ENCODE measurements around the gene ASCL1. TPM values are rescaled to one million over a fixed set of nuclear protein-coding genes. Genes with fewer than 3 reads are reported as not detected.

Gene ASCL1
- total RNA-seq, 1 experiment from 2014 or later = not detected

- H3K27me3 Mint-ChIP-seq (ENCODE audit: insufficient read depth, unreplicated experiment) = peaks cover 2% of the 10 kb centered on the region
- no peaks in the 10 kb centered on the region for H3K36me3 ChIP-seq (ENCODE audit: control insufficient read depth, insufficient read depth, low read length)
- H3K27ac Mint-ChIP-seq (ENCODE audit: unreplicated experiment) = no peak overlapping the region
- no peaks in the 10 kb centered on the region for H3K27me3 ChIP-seq (replicated peaks; ENCODE audit: control insufficient read depth, insufficient read depth, low read length)
- no peak overlapping the region for H3K4me3 ChIP-seq (ENCODE audit: low read depth, low read length)
- BruUV-seq (replicated peaks) = no TSS peak
- H3K4me3 Mint-ChIP-seq (ENCODE audit: unreplicated experiment) = no peak overlapping the region
- POLR2A ChIA-PET = no interaction called here
- H3K4me1 Mint-ChIP-seq (ENCODE audit: low read depth, unreplicated experiment) = no peaks in the 10 kb centered on the region
- TF ChIP-seq, protein P1, sequence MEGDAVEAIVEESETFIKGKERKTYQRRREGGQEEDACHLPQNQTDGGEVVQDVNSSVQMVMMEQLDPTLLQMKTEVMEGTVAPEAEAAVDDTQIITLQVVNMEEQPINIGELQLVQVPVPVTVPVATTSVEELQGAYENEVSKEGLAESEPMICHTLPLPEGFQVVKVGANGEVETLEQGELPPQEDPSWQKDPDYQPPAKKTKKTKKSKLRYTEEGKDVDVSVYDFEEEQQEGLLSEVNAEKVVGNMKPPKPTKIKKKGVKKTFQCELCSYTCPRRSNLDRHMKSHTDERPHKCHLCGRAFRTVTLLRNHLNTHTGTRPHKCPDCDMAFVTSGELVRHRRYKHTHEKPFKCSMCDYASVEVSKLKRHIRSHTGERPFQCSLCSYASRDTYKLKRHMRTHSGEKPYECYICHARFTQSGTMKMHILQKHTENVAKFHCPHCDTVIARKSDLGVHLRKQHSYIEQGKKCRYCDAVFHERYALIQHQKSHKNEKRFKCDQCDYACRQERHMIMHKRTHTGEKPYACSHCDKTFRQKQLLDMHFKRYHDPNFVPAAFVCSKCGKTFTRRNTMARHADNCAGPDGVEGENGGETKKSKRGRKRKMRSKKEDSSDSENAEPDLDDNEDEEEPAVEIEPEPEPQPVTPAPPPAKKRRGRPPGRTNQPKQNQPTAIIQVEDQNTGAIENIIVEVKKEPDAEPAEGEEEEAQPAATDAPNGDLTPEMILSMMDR (IDR thresholded peaks at IDR 0.05; ENCODE audit: insufficient read depth in 1 of 2, low read depth in 1 of 2, low read length in 1 of 2, severe bottlenecking in 1 of 2, unreplicated experiment in 1 of 2) = no peak
- H3K36me3 Mint-ChIP-seq (ENCODE audit: insufficient read depth, unreplicated experiment) = no peaks in the 10 kb centered on the region
- H3K9me3 ChIP-seq = peaks cover 3% of the 10 kb centered on the region; the same call in 1 of the 2 replicates
- peaks cover 2% of the 10 kb centered on the region for H3K9me3 Mint-ChIP-seq (ENCODE audit: unreplicated experiment)
- intact Hi-C loops (cut with micrococcal nuclease; ENCODE audit: unreplicated experiment) = no loop called here
- DNase-seq = no peak
- CTCF ChIA-PET = no interaction called here
- H3K4me1 ChIP-seq = no peaks in the 10 kb centered on the region
These were observed 36.1 kb downstream of the ASCL1 start for GRCh38 chr12:102993537-102993936.

DNA sequence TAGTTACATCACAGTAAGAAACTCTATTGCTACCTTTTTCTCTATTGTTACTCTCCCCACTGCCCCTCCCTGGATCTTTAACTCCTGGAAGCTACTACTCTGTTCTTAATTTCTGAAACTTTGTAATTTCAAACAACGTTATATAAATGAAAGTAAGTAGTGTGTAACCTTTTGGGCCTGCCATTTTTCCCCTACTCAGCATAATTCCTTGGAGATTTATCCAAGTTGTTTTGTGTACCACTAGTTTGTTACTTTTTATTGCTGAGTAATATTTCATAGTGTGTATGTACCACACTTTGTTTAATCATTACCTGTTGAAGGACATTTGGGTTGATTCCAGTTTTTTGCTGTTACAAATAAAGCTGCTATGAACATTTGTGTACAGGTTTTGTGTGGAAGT, 37.9 kb downstream of the ASCL1 start:
- ChIA-PET CTCF (no interaction called here), POLR2A (no interaction called here)
- DNase-seq = no peak
- intact Hi-C loops (cut with micrococcal nuclease; ENCODE audit: unreplicated experiment) = no loop called here
- H3K27me3 ChIP-seq (replicated peaks; ENCODE audit: control insufficient read depth, insufficient read depth, low read length) = no peaks in the 10 kb centered on the region
- no peak overlapping the region for H3K27ac Mint-ChIP-seq (ENCODE audit: unreplicated experiment)
- no peaks in the 10 kb centered on the region for H3K36me3 Mint-ChIP-seq (ENCODE audit: insufficient read depth, unreplicated experiment)
- H3K4me1 Mint-ChIP-seq (ENCODE audit: low read depth, unreplicated experiment) = no peaks in the 10 kb centered on the region
- peaks cover 3% of the 10 kb centered on the region; the same call in 1 of the 2 replicates for H3K9me3 ChIP-seq
- H3K4me3 ChIP-seq (ENCODE audit: low read depth, low read length) = no peak overlapping the region
- peaks cover 2% of the 10 kb centered on the region for H3K27me3 Mint-ChIP-seq (ENCODE audit: insufficient read depth, unreplicated experiment)
- no peak overlapping the region for H3K4me3 Mint-ChIP-seq (ENCODE audit: unreplicated experiment)
- TF ChIP-seq, protein P1 (IDR thresholded peaks at IDR 0.05; ENCODE audit: insufficient read depth in 1 of 2, low read depth in 1 of 2, low read length in 1 of 2, severe bottlenecking in 1 of 2, unreplicated experiment in 1 of 2) = no peak
- BruUV-seq (replicated peaks) = no TSS peak
- peaks cover 11% of the 10 kb centered on the region for H3K9me3 Mint-ChIP-seq (ENCODE audit: unreplicated experiment)
- no peaks in the 10 kb centered on the region for H3K36me3 ChIP-seq (ENCODE audit: control insufficient read depth, insufficient read depth, low read length)
- H3K4me1 ChIP-seq = no peaks in the 10 kb centered on the region

Other genes starting within 250 kb of the ASCL1 start
- gene PAH, start 40.4 kb upstream of the ASCL1 start, total RNA-seq (2022) = 5.1 and 5.8 TPM in 2 replicates

All from Caco-2 (cell line).